GM18499 (cell line): ENCODE measurements around the gene FSTL3.

ENCODE experiments used
- ATAC-seq: cut with Tn5 transposase; IDR thresholded peaks from one replicate; pipeline ENCODE4 v1.9.1; 2021; ENCODE audit warnings: moderate number of reproducible peaks; ENCODE audit not compliant: insufficient read depth, unreplicated experiment

Gene FSTL3

GRCh38 chr19:644789-645188 is 31.4 kb upstream of the FSTL3 start:
- ATAC-seq: no peak

GRCh38 chr19:645912-646778 is 30.0 kb upstream of the FSTL3 start:
- no peak for ATAC-seq

- no peak for ATAC-seq
These were observed 29.2 kb upstream of the FSTL3 start for GRCh38 chr19:646779-647565.

- no peak for ATAC-seq
These were observed 28.5 kb upstream of the FSTL3 start for GRCh38 chr19:647566-648284.

GRCh38 chr19:648305-648704 is 27.9 kb upstream of the FSTL3 start:
- no peak for ATAC-seq

- no peak for ATAC-seq
These were observed 27.0 kb upstream of the FSTL3 start for GRCh38 chr19:648904-649801.

GRCh38 chr19:650121-650520 is 26.1 kb upstream of the FSTL3 start:
- no peak for ATAC-seq

GRCh38 chr19:651114-651818 is 24.9 kb upstream of the FSTL3 start:
- ATAC-seq: no peak

GRCh38 chr19:651991-652390 is 24.2 kb upstream of the FSTL3 start:
- no peak for ATAC-seq

GRCh38 chr19:652467-653389 is 23.5 kb upstream of the FSTL3 start:
- ATAC-seq: no peak

- ATAC-seq: no peak
These were observed 22.8 kb upstream of the FSTL3 start for GRCh38 chr19:653425-653824.

GRCh38 chr19:655691-656090 is 20.5 kb upstream of the FSTL3 start:
- no peak for ATAC-seq

- no peak for ATAC-seq
These were observed 19.2 kb upstream of the FSTL3 start for GRCh38 chr19:656751-657559.

GRCh38 chr19:657611-658010 is 18.6 kb upstream of the FSTL3 start:
- no peak for ATAC-seq

- no peak for ATAC-seq
These were observed 17.9 kb upstream of the FSTL3 start for GRCh38 chr19:658059-658839.

- ATAC-seq: no peak
These were observed 17.0 kb upstream of the FSTL3 start for GRCh38 chr19:658916-659839.
